ENCODE measurements around the gene ENTREP1.
"Not testable (repeated sequence)": the region's sequence is repeated elsewhere in the genome, so short reads cannot be mapped to it uniquely, and the experiment has no call there.

The ENTREP1 gene

GRCh38 chr9:69370430-69370829 lies 45.4 kb downstream of the ENTREP1 start:
- no peak for DNase-seq (ENCODE audit: low read depth in 2 of 2)

GRCh38 chr9:69371001-69371400 lies 46.0 kb downstream of the ENTREP1 start:
- no peak for DNase-seq (ENCODE audit: low read depth in 2 of 2)

- no peak for DNase-seq (ENCODE audit: low read depth in 2 of 2)
Measured at GRCh38 chr9:69376651-69377050, 51.6 kb downstream of the ENTREP1 start.

- DNase-seq (ENCODE audit: low read depth in 2 of 2): no peak
Measured at GRCh38 chr9:69377291-69377690, 52.3 kb downstream of the ENTREP1 start.

GRCh38 chr9:69377981-69378380 lies 53.0 kb downstream of the ENTREP1 start:
- DNase-seq (ENCODE audit: low read depth in 2 of 2): no peak

GRCh38 chr9:69379270-69379982 lies 54.4 kb downstream of the ENTREP1 start:
- DNase-seq (ENCODE audit: low read depth in 2 of 2): no peak

GRCh38 chr9:69380301-69380700 lies 55.3 kb downstream of the ENTREP1 start:
- no peak for DNase-seq (ENCODE audit: low read depth in 2 of 2)

- DNase-seq (ENCODE audit: low read depth in 2 of 2): no peak
Measured at GRCh38 chr9:69380811-69381210, 55.8 kb downstream of the ENTREP1 start.

- DNase-seq (ENCODE audit: low read depth in 2 of 2): no peak
Measured at GRCh38 chr9:69382135-69382534, 57.1 kb downstream of the ENTREP1 start.

GRCh38 chr9:69385581-69386033 lies 60.6 kb downstream of the ENTREP1 start:
- no peak for DNase-seq (ENCODE audit: low read depth in 2 of 2)

- DNase-seq (ENCODE audit: low read depth in 2 of 2): no peak
Measured at GRCh38 chr9:69386651-69387050, 61.6 kb downstream of the ENTREP1 start.

GRCh38 chr9:69388596-69388995 lies 63.6 kb downstream of the ENTREP1 start:
- no peak for DNase-seq (ENCODE audit: low read depth in 2 of 2)

GRCh38 chr9:69389437-69389995 lies 64.5 kb downstream of the ENTREP1 start:
- no peak for DNase-seq (ENCODE audit: low read depth in 2 of 2)

- no peak for DNase-seq (ENCODE audit: low read depth in 2 of 2)
Measured at GRCh38 chr9:69391487-69391886, 66.5 kb downstream of the ENTREP1 start.

GRCh38 chr9:69391946-69392345 lies 66.9 kb downstream of the ENTREP1 start:
- DNase-seq (ENCODE audit: low read depth in 2 of 2): no peak

GRCh38 chr9:69392826-69393225 lies 67.8 kb downstream of the ENTREP1 start:
- DNase-seq (ENCODE audit: low read depth in 2 of 2): no peak

GRCh38 chr9:69393425-69393824 lies 68.4 kb downstream of the ENTREP1 start:
- DNase-seq (ENCODE audit: low read depth in 2 of 2): no peak

- no peak for DNase-seq (ENCODE audit: low read depth in 2 of 2)
Measured at GRCh38 chr9:69395718-69396117, 70.7 kb downstream of the ENTREP1 start.

GRCh38 chr9:69396759-69397158 lies 71.7 kb downstream of the ENTREP1 start:
- no peak for DNase-seq (ENCODE audit: low read depth in 2 of 2)

GRCh38 chr9:69397384-69398214 lies 72.6 kb downstream of the ENTREP1 start:
- DNase-seq (ENCODE audit: low read depth in 2 of 2): no peak

GRCh38 chr9:69400470-69400869 lies 75.5 kb downstream of the ENTREP1 start:
- no peak for DNase-seq (ENCODE audit: low read depth in 2 of 2)

- DNase-seq (ENCODE audit: low read depth in 2 of 2): not testable (repeated sequence)
Measured at GRCh38 chr9:69409936-69410335, 84.9 kb downstream of the ENTREP1 start.

GRCh38 chr9:69411246-69411645 lies 86.2 kb downstream of the ENTREP1 start:
- DNase-seq (ENCODE audit: low read depth in 2 of 2): no peak
